ENCODE data around the gene RAB44. TPM values are rescaled to one million over a fixed set of nuclear protein-coding genes. Genes with fewer than 3 reads are reported as not detected.
A peak's percentile ranks its signal among the peaks of the same experiment; 100 is the strongest.

The RAB44 gene
- total and polyA plus RNA-seq, 9 of the 15 experiments (the other 6 are each of a cell fraction or from before 2014, with no cell fraction given): not detected

GRCh38 chr6:36725581-36725980 is 28.0 kb downstream of the RAB44 start:
- no peak overlapping the region for H3K27ac ChIP-seq (ENCODE audit: extremely low read depth, low read depth, low read length)
- no peak for DNase-seq (ENCODE audit: extremely low read depth in 1 of 4, low spot score in 3 of 4)
- BruUV-seq (replicated peaks): no TSS peak
- H4K20me1 ChIP-seq (replicated peaks; ENCODE audit: control insufficient read depth, insufficient read depth, low read length): 0 out of 2 replicates have a peak, but pooled peaks cover 3% of the 10 kb centered on the region
- intact Hi-C loops (cut with micrococcal nuclease): loop anchor here (2.0 kb wide), 1 partner anchor 111 kb away; no protein-coding TSS in a partner anchor
- H3K36me3 ChIP-seq (ENCODE audit: control insufficient read depth, insufficient read depth, low read length): no peaks in the 10 kb centered on the region
- ATAC-seq: no peak
- no peaks in the 10 kb centered on the region for H3K9me3 ChIP-seq (replicated peaks; ENCODE audit: control insufficient read depth, insufficient read depth, low read depth, low read length)
- peaks cover 0 to 9% of the 10 kb centered on the region in 2 experiments; a peak in 1 of 5 replicates for H3K4me1 ChIP-seq (replicated peaks in 1 of 2; ENCODE audit: control insufficient read depth in 2 of 2, insufficient read depth in 2 of 2, low read length in 2 of 2)
- TF ChIP-seq ILF3 (IDR thresholded peaks at IDR 0.05; ENCODE audit: borderline replicate concordance) (no peak), ZFP36 (IDR thresholded peaks at IDR 0.05; ENCODE audit: low read depth, low read length, partially characterized antibody) (peak; percentile 15)
- no peak overlapping the region for H2AFZ ChIP-seq (ENCODE audit: low read depth, low read length)
- H3K9me1 ChIP-seq (ENCODE audit: control insufficient read depth, insufficient read depth, low read length): no peaks in the 10 kb centered on the region
- ChIA-PET POLR2A (interaction anchor here (0.6 to 1.2 kb wide), 4 partner anchors 28 to 804 kb away, joined by 3 read pairs; partner anchors contain the start of gene RAB44), CTCF (ENCODE audit: low intra/inter-chr PET ratio) (interaction anchor here (0.5 to 2.8 kb wide), 3 partner anchors 59 to 304 kb away, joined by 3 to 20 read pairs (median 3); no protein-coding TSS in a partner anchor)
- H3K4me2 ChIP-seq (ENCODE audit: insufficient read depth, low read length): no peak overlapping the region
- peaks cover 23 to 53% of the 10 kb centered on the region in 2 experiments for H3K27me3 ChIP-seq (ENCODE audit: control insufficient read depth in 2 of 2, insufficient read depth in 2 of 2, low read length in 2 of 2)
- no peak overlapping the region for H3K4me3 ChIP-seq
- in situ Hi-C loops (cut with MboI): loop anchor here (10.0 kb wide), 1 partner anchor 111 kb away; no protein-coding TSS in a partner anchor
- no peaks in the 10 kb centered on the region for H3K79me2 ChIP-seq (ENCODE audit: control insufficient read depth, insufficient read depth, low read length)
- peak overlapping the region in 1 of 2 experiments; percentile 33; a peak in 1 of 4 replicates for H3K9ac ChIP-seq (ENCODE audit: insufficient read depth in 1 of 2, low read depth in 2 of 2, low read length in 2 of 2)
- no peak for FAIRE-seq
- WGBS (ENCODE audit: insufficient coverage, low coverage, missing lambda C conversion rate): 5% methylated on average over 7 of the region's 7 CpGs

GRCh38 chr6:36727505-36728021 is 29.9 kb downstream of the RAB44 start:
- Histone ChIP-seq H3K9me3 (replicated peaks; ENCODE audit: control insufficient read depth, insufficient read depth, low read depth, low read length) (no peaks in the 10 kb centered on the region), H3K27ac (ENCODE audit: extremely low read depth, low read depth, low read length) (no peak overlapping the region), H3K4me3 (no peak overlapping the region), H3K4me2 (ENCODE audit: insufficient read depth, low read length) (no peak overlapping the region), H3K79me2 (ENCODE audit: control insufficient read depth, insufficient read depth, low read length) (no peaks in the 10 kb centered on the region), H2AFZ (ENCODE audit: low read depth, low read length) (no peak overlapping the region), H3K4me1 (replicated peaks in 1 of 2; ENCODE audit: control insufficient read depth in 2 of 2, insufficient read depth in 2 of 2, low read length in 2 of 2) (peaks cover 0 to 3% of the 10 kb centered on the region in 2 experiments; a peak in 1 of 5 replicates), H3K36me3 (ENCODE audit: control insufficient read depth, insufficient read depth, low read length) (no peaks in the 10 kb centered on the region), H3K9ac (ENCODE audit: insufficient read depth in 1 of 2, low read depth in 2 of 2, low read length in 2 of 2) (no peak overlapping the region), H4K20me1 (replicated peaks; ENCODE audit: control insufficient read depth, insufficient read depth, low read length) (no peaks in the 10 kb centered on the region; the same call in 1 of the 2 replicates), H3K27me3 (ENCODE audit: control insufficient read depth in 2 of 2, insufficient read depth in 2 of 2, low read length in 2 of 2) (peaks cover 34 to 55% of the 10 kb centered on the region in 2 experiments), H3K9me1 (ENCODE audit: control insufficient read depth, insufficient read depth, low read length) (no peaks in the 10 kb centered on the region)
- WGBS (ENCODE audit: insufficient coverage, low coverage, missing lambda C conversion rate): 30% methylated on average over 7 of the region's 7 CpGs
- TF ChIP-seq BCOR (IDR thresholded peaks at IDR 0.05) (peak; percentile 23; the same call in 1 of the 2 replicates), GABPA (tag; conservative IDR thresholded peaks at IDR 0.05; ENCODE audit: low read depth) (peak; percentile 75), MYBL2 (IDR thresholded peaks at IDR 0.05; ENCODE audit: low read depth) (no peak), MYBL2 (CRISPR knock-in tag; IDR thresholded peaks at IDR 0.05; ENCODE audit: borderline replicate concordance) (no peak), GABPB1 (CRISPR knock-in tag; IDR thresholded peaks at IDR 0.05) (peak; percentile 94), ELF1 (tag; IDR thresholded peaks at IDR 0.05) (no peak), RBM25 (IDR thresholded peaks at IDR 0.05; ENCODE audit: low read depth, low read length, severe bottlenecking) (peak; percentile 82), ZNF589 (CRISPR knock-in tag; IDR thresholded peaks at IDR 0.05; ENCODE audit: low read depth) (no peak), MAX (CRISPR knock-in tag; IDR thresholded peaks at IDR 0.05) (peak; percentile 45; the same call in 1 of the 2 replicates)
- ATAC-seq (no peak), FAIRE-seq (no peak), DNase-seq (ENCODE audit: extremely low read depth in 1 of 4, low spot score in 3 of 4) (no peak)
- BruUV-seq (replicated peaks): no TSS peak
- in situ Hi-C loops (cut with MboI): loop anchor here (10.0 kb wide), 1 partner anchor 113 kb away; no protein-coding TSS in a partner anchor
- POLR2A ChIA-PET: no interaction called here
- intact Hi-C loops (cut with micrococcal nuclease): no loop called here
- CTCF ChIA-PET (ENCODE audit: low intra/inter-chr PET ratio): no interaction called here

Data from K562 (cell line).